Germinal center (tissue), 1 donor: ENCODE data around the gene CCDC91.
"Not testable (repeated sequence)": the region's sequence is repeated elsewhere in the genome, so short reads cannot be mapped to it uniquely, and the experiment has no call there.

Source experiments
- DNase-seq: peaks from one replicate; pipeline ENCODE4 v3.0.0; 2012; ENCODE audit warnings: mixed read lengths, low spot score

The CCDC91 gene

DNA sequence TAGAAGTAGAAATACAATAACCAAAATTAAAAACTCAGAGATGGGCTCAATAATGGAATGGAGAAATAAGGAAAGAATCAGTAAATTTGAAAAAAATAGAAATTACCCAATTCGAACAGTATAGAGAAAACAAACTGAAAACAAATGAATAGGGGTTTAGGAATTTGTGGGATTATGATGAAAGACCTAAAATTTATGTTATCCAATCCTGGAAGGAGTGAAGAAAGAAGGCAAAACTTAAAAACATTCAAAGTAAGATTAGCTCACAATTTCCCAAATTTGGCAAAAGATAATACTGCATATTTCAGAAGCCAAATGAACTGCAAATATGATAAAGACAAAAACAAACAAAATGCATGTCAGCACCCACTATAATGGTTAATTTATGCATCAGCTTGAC is 177.1 kb downstream of the CCDC91 start:
- no peak for DNase-seq

DNA sequence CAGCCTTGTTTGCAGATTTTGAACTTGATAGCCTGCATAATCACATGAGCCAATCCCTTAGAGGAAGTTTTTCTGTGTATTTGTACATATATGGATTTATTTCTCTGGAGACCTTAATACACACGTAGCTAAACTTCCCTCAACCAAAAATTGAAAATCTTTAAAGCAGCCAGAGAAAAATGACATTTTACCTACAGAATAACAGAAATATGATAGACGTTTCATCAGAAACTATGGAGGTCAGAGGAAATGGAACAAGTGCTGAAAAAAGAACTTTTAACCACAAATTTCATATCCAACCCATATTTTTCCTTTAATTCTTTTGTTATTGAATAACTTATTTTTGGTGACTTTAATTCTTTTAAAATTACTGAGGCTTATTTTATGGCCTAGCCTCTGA is 177.7 kb downstream of the CCDC91 start:
- no peak for DNase-seq

DNA sequence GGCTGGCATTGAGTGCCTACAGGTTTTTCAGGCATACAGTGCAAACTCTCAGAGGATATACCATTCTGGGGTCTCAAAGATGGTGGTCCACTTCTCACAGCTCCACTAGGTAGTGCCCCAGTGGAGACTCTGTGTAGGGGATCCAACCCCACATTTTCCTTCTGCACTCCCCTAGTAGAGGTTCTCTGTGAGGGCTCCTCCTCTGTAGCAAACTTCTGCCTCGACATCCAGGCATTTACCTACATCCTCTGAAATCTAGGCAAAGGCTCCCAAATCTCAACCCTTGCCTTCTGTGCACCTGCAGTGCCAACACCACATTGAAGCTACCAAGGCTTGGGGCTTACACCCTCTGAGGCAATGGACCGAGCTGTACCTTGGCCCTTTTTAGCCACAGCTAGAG is 179.2 kb downstream of the CCDC91 start:
- no peak for DNase-seq

DNA sequence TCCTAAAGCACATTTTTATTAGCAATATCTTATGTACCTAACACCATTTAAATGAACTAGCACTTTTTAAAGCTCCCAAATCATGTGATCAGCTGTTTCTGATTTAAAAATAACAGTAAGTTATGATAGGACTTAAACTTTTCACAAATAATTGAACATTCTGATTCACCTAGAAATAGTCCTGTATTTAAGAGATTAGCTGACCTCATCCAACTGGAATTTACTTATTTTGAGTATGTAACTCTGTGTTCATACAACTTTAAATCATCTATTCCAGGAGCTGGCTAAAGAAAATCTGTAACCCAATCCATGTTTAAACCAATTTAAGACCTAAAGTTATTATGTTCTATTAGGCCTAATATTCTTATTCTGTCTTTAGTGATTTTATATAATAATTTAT is 184.3 kb downstream of the CCDC91 start:
- no peak for DNase-seq

DNA sequence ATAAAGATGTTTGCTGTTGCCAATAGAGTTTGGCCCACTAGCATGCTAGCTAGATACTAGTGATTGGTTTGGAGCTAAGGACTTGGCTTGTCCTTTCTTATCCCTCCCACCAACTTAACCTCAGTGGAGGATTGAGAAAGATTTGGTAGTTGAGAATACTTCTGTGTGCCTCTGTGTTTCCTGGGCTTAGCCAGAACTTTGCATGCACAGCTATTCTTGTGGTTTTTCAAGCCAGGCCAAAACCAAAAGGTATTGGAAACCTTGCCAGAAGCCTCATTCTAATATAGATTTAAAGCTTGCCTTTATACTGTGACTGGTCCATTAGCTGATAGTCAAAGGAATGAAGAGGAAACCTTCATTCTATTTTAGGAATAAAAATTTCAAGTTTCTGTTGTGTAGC is 188.5 kb downstream of the CCDC91 start:
- DNase-seq = no peak

DNA sequence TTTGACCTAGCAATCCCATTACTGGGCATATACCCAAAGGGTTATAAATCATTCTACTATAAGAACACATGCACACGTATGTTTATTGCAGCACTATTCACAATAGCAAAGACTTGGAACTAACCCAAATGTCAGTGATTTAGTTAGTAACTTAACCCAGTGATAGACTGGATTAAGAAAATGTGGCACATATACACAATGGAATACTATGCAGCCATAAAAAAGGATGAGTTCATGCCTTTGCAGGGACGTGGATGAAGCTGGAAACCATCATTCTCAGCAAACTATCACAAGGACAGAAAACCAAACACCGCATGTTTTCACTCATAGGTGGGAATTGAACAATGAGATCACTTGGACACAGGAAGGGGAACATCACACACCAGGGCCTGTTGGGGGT is 189.5 kb downstream of the CCDC91 start:
- DNase-seq = not testable (repeated sequence)

DNA sequence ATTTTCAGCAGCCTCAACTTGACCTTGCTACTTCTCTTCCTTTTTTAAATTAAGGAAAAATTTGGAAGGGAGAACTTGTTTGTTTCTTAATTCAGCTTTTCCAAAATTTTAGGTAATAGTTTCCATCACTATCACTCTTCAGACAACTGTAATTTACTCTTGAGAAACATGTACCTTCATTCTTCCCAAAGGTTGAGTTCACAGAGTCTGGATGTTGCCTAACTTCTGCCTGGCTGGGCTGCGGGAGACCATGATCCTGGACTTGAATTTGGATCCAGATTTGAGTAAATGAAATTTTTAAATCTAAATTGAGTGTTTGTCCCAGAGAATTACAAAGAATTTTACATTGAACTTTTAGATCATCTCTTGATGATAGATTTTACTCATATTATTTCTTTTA is 193.1 kb downstream of the CCDC91 start:
- no peak for DNase-seq

DNA sequence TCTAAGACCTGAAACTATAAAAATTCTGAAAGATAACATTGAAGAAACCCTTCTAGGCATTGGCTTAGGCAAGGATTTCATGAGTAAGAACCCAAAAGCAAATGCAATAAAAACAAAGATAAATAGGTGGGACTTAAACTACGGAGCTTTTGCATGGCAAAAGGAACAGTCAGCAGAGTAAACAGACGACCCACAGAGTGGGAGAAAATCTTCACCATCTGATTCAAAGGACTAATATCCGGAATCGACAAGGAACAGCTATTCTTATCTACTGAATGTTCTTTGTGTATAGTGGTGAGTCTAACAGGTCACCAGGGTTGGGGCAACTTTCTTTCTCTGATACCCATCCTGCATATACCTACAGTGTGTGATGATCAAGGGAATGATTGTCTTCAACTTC is 198.6 kb downstream of the CCDC91 start:
- DNase-seq = no peak

DNA sequence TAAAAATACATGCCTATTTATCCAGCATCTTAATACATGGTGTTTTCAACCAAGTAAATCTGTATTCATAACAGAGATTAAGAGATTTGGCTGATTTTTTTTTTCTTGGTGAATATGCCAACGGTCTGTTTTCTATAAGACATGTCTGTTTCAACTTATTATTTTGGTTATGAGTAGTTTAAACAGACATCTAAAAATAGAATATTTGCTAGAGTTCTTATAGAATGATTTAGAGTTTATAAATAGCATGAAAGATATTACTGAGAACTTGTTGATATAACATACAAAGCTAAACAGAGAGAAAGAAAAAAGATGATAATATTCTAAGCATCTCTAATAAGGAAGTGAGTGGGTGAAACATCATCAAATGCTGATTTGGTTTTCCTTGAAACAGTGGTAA is 199.9 kb downstream of the CCDC91 start:
- DNase-seq = no peak

DNA sequence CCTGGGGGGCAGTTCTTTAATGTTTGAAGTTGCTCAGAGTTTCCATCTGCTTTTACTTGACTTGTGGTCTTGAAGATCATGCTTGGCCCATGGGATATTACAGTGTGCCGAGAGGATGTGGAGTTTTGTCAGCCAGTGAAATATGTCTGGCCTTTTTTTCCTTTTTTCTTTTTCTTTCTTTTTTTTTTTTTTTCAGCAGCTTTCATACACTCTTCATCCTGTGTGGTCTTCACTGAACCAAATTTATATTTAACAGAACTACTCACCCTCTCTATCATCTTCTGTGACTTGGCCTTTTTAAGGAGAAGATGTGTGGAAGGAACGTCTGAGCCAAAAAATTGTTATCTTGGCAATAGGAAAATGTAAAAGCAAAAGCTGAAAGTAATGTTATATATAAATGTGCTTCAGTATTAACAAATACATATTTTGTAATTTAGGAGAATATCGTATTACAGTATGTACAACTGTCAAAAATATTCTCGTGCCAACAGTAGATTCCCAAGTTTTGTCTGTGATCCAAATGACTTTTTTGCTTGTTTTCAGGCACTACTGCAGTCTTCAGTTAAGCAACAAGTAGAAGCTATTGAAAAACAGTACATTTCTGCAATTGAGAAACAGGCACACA is 200.6 kb downstream of the CCDC91 start:
- DNase-seq = no peak

DNA sequence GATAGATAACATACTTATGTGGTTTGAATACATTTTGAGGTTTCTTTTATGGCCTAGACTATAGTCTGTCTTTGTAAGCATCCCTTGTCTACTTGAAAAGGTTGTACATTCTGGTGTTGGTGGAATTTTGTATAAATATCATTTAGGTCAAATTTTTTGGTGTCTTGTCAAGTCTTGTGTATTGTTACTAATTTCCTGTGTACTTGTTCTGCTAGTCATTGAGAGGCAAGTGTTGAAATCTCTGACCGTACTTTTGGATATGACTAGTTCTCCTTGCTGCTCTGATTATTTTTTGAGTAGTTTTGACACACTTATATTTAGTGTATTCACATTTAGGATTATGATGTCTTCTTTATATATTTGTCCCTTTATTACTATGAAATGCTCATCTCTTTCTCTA is 219.6 kb downstream of the CCDC91 start:
- no peak for DNase-seq

DNA sequence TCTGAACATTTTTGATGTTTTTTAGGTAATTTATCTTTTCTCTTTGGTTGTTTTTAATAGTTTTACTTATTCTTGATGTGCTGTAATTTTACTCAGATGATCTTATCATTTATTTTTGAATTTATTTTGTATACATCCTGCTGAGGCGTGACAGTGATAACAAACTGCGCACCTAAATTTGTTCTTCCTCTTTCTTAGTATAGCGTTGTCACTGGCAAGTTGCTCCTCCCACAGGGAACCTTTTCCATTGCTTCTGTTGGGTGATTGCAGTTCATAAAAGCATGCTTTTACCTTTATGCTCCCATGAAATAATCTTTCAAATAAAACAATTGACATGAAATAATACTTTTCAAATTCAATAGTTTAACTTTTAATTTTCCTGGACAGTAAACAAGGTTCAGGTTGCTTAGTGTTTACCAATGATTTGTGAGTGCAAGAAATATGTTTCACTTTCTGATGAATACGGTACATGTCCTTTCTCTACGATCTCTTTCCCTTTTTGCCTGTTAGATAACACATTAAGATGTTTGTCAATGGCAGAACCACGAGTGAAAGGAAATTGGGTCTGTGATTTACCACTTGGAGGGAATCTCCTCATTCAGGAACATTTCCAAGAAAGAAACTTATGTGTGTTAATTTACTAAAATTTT is 223.3 kb downstream of the CCDC91 start:
- DNase-seq = peak; percentile 21

DNA sequence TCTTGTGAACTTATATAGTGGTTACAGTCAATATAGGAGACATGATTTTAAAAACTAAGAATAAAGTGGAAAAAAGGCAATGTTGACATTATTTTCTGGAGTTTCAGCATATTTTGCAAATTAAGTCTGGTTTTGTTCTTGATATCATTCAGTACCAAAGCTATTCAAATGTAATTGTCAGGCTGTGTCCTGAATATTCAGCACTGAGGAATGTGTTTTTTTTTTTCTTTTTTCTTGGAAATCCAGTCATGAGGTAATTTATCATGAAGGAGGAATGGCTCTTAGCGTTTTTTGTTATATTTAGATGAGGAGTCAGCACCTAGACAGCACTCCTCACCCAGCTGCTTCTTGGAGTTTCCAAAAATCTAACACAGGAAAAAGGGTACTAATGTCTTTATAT is 225.5 kb downstream of the CCDC91 start:
- DNase-seq = no peak

DNA sequence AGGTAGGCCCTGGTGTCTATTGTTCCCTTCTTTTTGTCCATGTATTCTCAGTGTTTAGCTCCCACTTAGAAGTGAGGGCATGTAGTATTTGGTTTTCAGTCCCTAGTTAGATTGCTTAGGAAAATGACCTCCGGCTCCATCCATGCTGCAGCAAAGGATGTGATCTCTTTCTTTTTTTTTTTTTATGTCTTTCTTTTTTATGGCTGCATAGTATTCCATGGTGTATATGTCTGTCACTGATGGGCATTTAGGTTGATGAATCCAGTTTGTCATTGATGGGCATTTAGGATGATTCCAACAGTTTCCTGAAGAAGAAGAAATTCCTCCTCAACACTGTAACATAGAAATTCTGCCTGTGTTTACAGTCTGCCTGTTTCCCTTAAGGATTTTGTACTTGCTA is 231.1 kb downstream of the CCDC91 start:
- DNase-seq = no peak

DNA sequence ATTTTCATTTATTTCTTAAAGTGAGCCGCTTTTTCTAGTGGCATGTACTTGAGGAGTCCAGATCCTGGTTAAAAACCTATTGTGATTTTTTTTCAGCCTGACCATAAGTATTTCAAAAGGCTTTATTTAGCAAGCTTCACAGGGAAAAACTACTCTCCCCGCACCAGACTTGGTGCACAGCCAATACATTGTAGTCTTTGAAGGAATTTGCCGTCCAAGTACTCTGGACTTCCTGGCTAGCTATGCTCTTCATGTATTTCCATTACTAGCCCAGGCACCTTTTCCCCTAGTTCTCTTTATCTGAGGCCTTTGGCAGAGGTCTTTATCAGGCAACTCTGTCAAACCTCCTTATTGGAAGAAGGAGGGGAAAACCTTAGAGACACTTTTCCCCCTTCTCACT is 234.7 kb downstream of the CCDC91 start:
- no peak for DNase-seq

DNA sequence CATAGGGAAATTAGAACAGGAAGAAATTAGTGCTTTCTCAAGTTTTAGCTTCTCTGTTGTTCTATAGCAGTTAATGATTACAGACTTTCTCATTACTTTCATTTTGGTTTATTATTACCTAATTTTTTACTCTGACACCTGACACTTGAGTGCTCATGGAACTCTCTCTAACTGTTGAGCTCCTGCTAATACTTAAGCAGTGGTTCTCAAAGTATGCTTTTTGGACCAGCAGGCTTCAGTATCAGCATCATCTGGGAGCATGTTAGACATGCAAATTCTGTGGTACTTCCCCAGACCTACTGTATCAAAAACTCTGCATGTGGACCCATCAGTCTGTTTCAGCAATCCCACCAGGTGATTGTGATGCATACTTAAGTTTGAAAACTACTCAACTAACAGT is 235.3 kb downstream of the CCDC91 start:
- DNase-seq = no peak

DNA sequence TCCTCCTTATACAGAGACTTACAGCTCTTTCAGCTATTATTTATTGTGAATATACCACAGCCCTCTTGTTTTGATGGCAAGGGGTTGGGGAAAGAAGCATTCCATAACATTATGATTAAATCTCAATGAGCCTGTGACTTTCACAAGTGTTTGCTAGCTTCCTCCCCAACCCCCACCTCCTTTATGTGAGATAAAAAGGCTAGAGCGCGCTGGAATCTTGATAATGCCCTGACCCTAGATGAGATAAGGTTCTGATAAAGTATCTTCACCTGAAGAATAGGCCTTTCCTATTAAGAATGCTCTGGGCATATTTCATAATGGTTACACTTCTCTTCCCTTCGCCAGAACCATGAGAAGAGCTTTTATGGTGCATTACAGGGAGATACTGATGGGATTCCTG is 236.8 kb downstream of the CCDC91 start:
- no peak for DNase-seq

DNA sequence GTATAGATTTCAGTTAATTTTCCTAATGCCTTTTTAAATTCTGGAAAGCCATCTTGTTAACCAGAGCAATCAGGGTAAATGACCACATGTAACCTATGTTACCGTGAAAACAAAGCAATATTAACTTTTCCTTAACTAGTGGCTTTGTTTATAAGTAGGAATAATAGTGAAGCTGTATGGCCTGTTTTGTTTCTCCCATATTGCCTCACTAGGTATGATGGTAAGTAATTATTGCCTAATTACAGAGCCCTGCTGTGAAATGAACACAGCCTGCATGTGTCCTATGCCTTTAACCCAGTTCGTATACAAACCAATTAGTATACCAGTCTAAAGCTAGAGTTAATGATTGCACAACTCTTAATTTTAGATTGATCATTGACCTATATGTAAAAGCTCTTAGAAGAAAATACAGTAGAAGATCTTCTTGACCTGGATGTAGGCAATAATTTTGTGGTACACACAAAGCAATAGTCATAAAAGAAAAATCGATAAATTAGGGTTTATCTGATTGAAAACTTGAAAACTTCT is 249.9 kb downstream of the CCDC91 start:
- no peak for DNase-seq

DNA sequence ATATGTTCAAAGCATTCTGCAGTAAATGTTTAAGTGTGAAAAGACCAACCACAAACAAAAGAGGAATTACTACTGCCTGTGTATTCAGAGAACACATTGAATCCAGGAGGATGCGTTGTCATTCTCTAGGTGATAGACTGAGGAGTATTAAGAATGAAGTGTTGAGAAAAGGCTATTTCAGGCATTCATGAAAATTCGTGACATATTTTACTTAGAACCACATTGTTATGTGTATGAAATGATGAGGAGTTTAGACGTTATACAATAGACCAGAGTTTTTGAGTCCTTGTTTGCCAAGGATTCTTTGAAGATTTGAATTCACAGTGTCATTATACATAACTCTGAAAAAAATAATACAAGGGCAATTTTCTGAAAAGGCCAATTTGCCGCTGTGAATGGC is 251.8 kb downstream of the CCDC91 start:
- no peak for DNase-seq

DNA sequence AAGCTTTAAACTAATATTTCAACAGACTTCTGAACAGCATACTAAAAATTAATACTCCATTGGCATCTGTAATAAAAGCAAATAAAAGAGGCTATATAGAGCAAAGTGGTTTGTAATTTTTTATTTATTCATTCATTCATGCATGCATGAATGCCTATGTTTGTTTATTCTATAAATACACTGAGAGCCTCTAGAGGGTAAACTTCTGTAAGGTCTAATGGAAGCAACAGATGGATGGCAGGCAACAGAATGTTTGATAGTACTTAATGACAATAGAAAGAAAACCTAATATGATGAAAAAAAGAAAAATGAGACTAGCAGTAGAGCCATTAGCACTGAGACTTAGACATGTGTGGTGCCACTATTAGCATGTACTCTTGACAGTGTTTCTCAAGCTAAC is 253.1 kb downstream of the CCDC91 start:
- no peak for DNase-seq

DNA sequence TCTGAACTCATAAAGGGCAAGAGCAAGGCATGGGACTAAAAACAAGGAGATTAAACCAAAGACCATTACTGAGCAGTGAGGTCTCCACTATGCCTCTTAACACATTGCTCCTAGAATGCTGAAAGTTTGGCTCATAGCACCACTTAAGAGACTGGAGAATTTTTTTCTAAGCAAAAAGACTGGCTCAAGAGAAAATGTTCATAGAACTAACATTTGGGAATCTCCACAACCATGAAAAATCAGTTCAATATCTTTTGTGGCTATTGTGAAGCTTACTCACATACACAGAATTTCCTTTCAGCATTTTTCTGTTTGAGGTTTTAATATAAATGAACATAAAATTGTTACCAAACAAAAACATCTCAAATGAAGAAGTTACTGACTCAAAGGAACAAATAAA is 255.8 kb downstream of the CCDC91 start:
- DNase-seq = no peak

DNA sequence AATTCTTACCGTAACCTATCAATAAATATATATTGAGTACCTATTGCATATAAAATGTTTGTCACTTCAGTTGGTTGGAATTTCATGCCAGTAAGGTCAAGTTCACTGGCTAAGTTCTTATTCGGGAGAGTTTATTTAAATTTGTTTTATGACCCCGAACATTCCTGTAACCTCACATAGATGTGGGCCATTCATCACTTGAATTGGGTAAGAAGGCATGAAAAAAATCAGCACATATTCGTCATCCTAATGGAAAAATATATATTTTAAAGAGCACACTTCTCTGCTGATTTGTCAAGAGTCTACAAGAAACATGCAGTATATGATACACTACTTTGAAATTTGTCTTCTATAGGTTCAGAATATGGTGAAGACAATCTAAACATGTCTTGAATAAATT is 263.4 kb downstream of the CCDC91 start:
- no peak for DNase-seq

DNA sequence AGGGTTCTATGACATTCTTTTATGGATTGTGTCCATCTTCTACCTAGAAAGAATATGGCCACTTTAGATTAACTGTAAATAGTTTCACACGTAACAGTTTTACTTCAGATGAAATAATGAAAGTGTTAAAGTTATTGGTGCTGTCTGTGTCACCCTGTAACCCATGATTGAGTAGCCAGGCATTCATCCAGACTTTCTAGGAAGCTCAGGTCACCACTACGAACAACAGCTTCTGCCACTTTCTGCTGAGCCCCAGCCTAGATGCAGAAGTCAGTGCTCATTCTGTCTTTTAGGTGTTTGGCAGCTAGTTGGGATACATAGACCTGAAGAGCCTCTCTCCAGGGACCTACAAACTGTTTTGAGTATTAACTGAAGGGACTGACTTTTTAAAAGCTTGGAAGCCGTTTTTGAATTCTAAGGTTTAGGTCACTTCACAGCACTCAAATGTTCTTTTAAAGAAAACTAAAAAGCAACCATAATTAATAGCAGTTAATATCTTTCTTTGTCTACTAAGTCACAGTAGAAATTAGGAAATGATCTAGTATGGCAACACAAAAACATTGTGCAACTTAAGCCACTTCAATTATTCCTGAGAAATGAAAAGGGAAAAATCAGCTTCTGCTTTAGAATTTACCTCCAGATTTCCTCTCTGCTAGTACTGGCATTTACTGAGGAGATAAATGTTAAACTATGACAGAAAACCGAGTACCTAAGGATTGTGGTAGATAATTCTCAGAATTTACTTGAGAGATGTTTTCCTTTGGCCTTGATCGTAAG is 266.9 kb downstream of the CCDC91 start:
- DNase-seq = no peak
